IMR-90 (cell line): ENCODE measurements around the gene CSGALNACT2. TPM values are rescaled to one million over a fixed set of nuclear protein-coding genes. Genes with fewer than 3 reads are reported as not detected.

Source experiments
- ATAC-seq: fragments of 200-7000 bp; cut with Tn5 transposase; 2 replicates; pipeline ENCODE4 v1.9.1; 2020; ENCODE audit warnings: low read depth, mild to moderate bottlenecking, moderate library complexity
- BruUV-seq: library from RNA; stranded (reverse); fragments of 400-500 nt; replicated peaks from 2 replicates; lab custom pipeline; 2021; lab: Mats Ljungman, UMichigan
- CTCF ChIA-PET: fragments of 300-600 bp; formaldehyde crosslinking; extraction: SDS; loops from one replicate; lab custom pipeline; 2021; ENCODE audit warnings: antibody characterized with exemption; lab: Yijun Ruan, JAX
- POLR2A ChIA-PET: fragments of 300-600 bp; sonication (Branson Sonifier 250); formaldehyde crosslinking; loops from one replicate; lab custom pipeline; 2022; ENCODE audit warnings: antibody characterized with exemption; ENCODE audit not compliant: unreplicated experiment; lab: Charles Lee
- DNase-seq: peaks from one replicate; pipeline ENCODE4 v3.0.0; 2013
- H2AFZ ChIP-seq: replicated peaks from 2 replicates; pipeline ENCODE3; 2013; ENCODE audit warnings: low read length, mild to moderate bottlenecking; ENCODE audit not compliant: poor library complexity
- H2AK5ac ChIP-seq: 2 replicates; pipeline ENCODE4 v1.6.1; 2013; ENCODE audit warnings: low read depth, low read length, inconsistent platforms
- H2AK9ac ChIP-seq: replicated peaks from 2 replicates; pipeline ENCODE3; 2013; ENCODE audit warnings: mild to moderate bottlenecking, low read depth, low read length, moderate library complexity; ENCODE audit not compliant: poor library complexity
- H2BK120ac ChIP-seq: 2 replicates; pipeline ENCODE4 v1.6.1; 2013; ENCODE audit warnings: low read depth, low read length, inconsistent platforms
- H2BK15ac ChIP-seq: 3 replicates; pipeline ENCODE4 v1.6.1; 2013; ENCODE audit warnings: low read depth, low read length, inconsistent platforms
- H2BK20ac ChIP-seq: 2 replicates; pipeline ENCODE4 v1.6.1; 2013; ENCODE audit warnings: low read depth, mild to moderate bottlenecking, inconsistent platforms, low read length, moderate library complexity
- H2BK5ac ChIP-seq: 2 replicates; pipeline ENCODE4 v1.6.1; 2013; ENCODE audit warnings: mild to moderate bottlenecking, low read depth, low read length, inconsistent platforms; ENCODE audit not compliant: poor library complexity, severe bottlenecking
- H3K14ac ChIP-seq: replicated peaks from 2 replicates; pipeline ENCODE4 v1.6.1; 2013; ENCODE audit warnings: low read depth, low read length, inconsistent platforms
- H3K18ac ChIP-seq: 2 replicates; pipeline ENCODE4 v1.6.1; 2013; ENCODE audit warnings: low read depth, low read length, control low read depth
- H3K23ac ChIP-seq: 2 replicates; pipeline ENCODE4 v1.6.1; 2013; ENCODE audit warnings: low read depth, low read length, inconsistent platforms
- H3K27ac ChIP-seq: 2 replicates; pipeline ENCODE4 v1.5.1; 2013; ENCODE audit warnings: mild to moderate bottlenecking, control low read depth, low read length; ENCODE audit not compliant: insufficient read depth
- H3K27me3 ChIP-seq: 2 replicates; pipeline ENCODE4 v1.6.1; 2013; ENCODE audit warnings: low read length; ENCODE audit not compliant: control insufficient read depth, insufficient read depth
- H3K36me3 ChIP-seq: 2 replicates; pipeline ENCODE4 v1.6.1; 2013; ENCODE audit warnings: low read length, mixed read lengths; ENCODE audit not compliant: control insufficient read depth, insufficient read depth
- H3K4ac ChIP-seq: 2 replicates; pipeline ENCODE4 v1.6.1; 2013; ENCODE audit warnings: low read depth, low read length, inconsistent platforms
- H3K4me1 ChIP-seq: 2 replicates; pipeline ENCODE4 v1.6.1; 2013; ENCODE audit warnings: low read length, mixed read lengths; ENCODE audit not compliant: control insufficient read depth, insufficient read depth
- H3K4me2 ChIP-seq: 2 replicates; pipeline ENCODE4 v1.6.1; 2013; ENCODE audit warnings: low read depth, mild to moderate bottlenecking, control low read depth, low read length, moderate library complexity
- H3K4me3 ChIP-seq: 2 replicates; pipeline ENCODE4 v1.5.1; 2013; ENCODE audit warnings: low read depth, mild to moderate bottlenecking, control low read depth, low read length, moderate library complexity; ENCODE audit not compliant: insufficient read depth
- H3K56ac ChIP-seq: 2 replicates; pipeline ENCODE4 v1.6.1; 2013; ENCODE audit warnings: low read length, inconsistent platforms; ENCODE audit not compliant: insufficient read depth; ENCODE audit errors: extremely low read depth
- H3K79me1 ChIP-seq, 2 experiments: 2 replicates each; pipeline ENCODE4 v1.6.1; 2013; ENCODE audit warnings: low read length in 2 of 2, inconsistent platforms in 1 of 2, low read depth in 1 of 2
- H3K9ac ChIP-seq: 2 replicates; pipeline ENCODE4 v1.6.1; 2013; ENCODE audit warnings: low read depth, low read length, control low read depth
- H3K9me1 ChIP-seq: 2 replicates; pipeline ENCODE4 v1.6.1; 2013; ENCODE audit warnings: low read length, inconsistent platforms; ENCODE audit not compliant: insufficient read depth
- H3K9me3 ChIP-seq: 2 replicates; pipeline ENCODE4 v1.6.1; 2013; ENCODE audit warnings: low read length; ENCODE audit not compliant: control insufficient read depth, insufficient read depth
- H4K20me1 ChIP-seq: 2 replicates; pipeline ENCODE4 v1.6.1; 2013; ENCODE audit warnings: low read length, inconsistent platforms; ENCODE audit not compliant: insufficient read depth
- H4K5ac ChIP-seq: 2 replicates; pipeline ENCODE4 v1.6.1; 2013; ENCODE audit warnings: mild to moderate bottlenecking, low read depth, low read length, control low read depth
- H4K8ac ChIP-seq, 2 experiments: 2 replicates each; pipeline ENCODE4 v1.6.1; 2013; ENCODE audit warnings: low read depth in 2 of 2, low read length in 2 of 2, control low read depth in 1 of 2, inconsistent platforms in 1 of 2
- H4K91ac ChIP-seq: 2 replicates; pipeline ENCODE4 v1.6.1; 2013; ENCODE audit warnings: low read depth, low read length, inconsistent platforms; ENCODE audit not compliant: insufficient read depth
- CEBPB ChIP-seq: IDR thresholded peaks from 2 replicates; pipeline ENCODE4 v1.6.1; 2012; ENCODE audit warnings: low read depth, low read length, improper control_type of control experiment
- CHD1 ChIP-seq: IDR thresholded peaks from 2 replicates; pipeline ENCODE4 v1.6.1; 2012; ENCODE audit warnings: low read depth, low read length, improper control_type of control experiment
- FOS ChIP-seq: fragments of 150-350 bp; IDR thresholded peaks from 2 replicates; pipeline ENCODE4 v1.6.1; 2016; ENCODE audit warnings: low read depth, low read length
- MAFK ChIP-seq: IDR thresholded peaks from 2 replicates; pipeline ENCODE4 v1.6.1; 2012; ENCODE audit warnings: low read depth, low read length, improper control_type of control experiment
- MXI1 ChIP-seq: IDR thresholded peaks from 2 replicates; pipeline ENCODE4 v1.6.1; 2012; ENCODE audit warnings: low read depth, mild to moderate bottlenecking, low read length, moderate library complexity, borderline replicate concordance
- RCOR1 ChIP-seq: IDR thresholded peaks from 2 replicates; pipeline ENCODE4 v1.6.1; 2012; ENCODE audit warnings: mild to moderate bottlenecking, low read length, improper control_type of control experiment; ENCODE audit not compliant: insufficient replicate concordance
- SMC3 ChIP-seq: fragments of 150-350 bp; IDR thresholded peaks from 2 replicates; pipeline ENCODE4 v1.6.1; 2016; ENCODE audit warnings: low read depth, mild to moderate bottlenecking, antibody characterized with exemption, low read length, moderate library complexity
- WGBS, 2 experiments: methylation state at CpG; one replicate each; pipeline versions ENCODE4 v1.1.5 to v1.1.7; 2013; ENCODE audit warnings: missing lambda C conversion rate in 2 of 2; ENCODE audit not compliant: insufficient read length in 1 of 2; ENCODE audit errors: extremely low coverage in 2 of 2; 5-methylcytosine and 5-hydroxymethylcytosine counted together
- dilution Hi-C: fragments of 300-500 bp; cut with HindIII; formaldehyde crosslinking; loops from one replicate; pipeline ENCODE4 v1.14.3; 2018; ENCODE audit warnings: low sequenced_read_pairs; ENCODE audit not compliant: unreplicated experiment
- in situ Hi-C: fragments of 300-500 bp; cut with MboI; formaldehyde crosslinking; loops from 3 replicates; pipeline ENCODE4 v1.14.3; 2019; ENCODE audit warnings: low sequenced_read_pairs, inconsistent platforms, mixed read lengths
- intact Hi-C: fragments of 100-400 bp; cut with micrococcal nuclease; formaldehyde crosslinking; loops from 2 replicates; pipeline ENCODE4 v1.10.0; 2022
- polyA plus RNA-seq, 3 experiments: library from polyadenylated mRNA; depleted of rRNA; stranded (reverse); fragments of >200 nt; gene quantifications; 2 replicates each; pipeline ENCODE4 v1.2.3, GENCODE V29; 2012; ENCODE audit warnings: low replicate concordance in 1 of 3
- total RNA-seq: library from RNA; depleted of rRNA; stranded (reverse); fragments of >200 nt; gene quantifications from 2 replicates; pipeline ENCODE4 v1.2.3, GENCODE V29; 2012
- TF ChIP-seq, protein P1 (sequence below): conservative IDR thresholded peaks from 2 replicates; pipeline ENCODE4 v1.5.1; 2012; ENCODE audit warnings: mild to moderate bottlenecking, low read depth, low read length, improper control_type of control experiment

CSGALNACT2 gene
- total and polyA plus RNA-seq, 2 of the 4 experiments (the other 2 are of a cell fraction), result 6.5 to 13.1 TPM

DNA sequence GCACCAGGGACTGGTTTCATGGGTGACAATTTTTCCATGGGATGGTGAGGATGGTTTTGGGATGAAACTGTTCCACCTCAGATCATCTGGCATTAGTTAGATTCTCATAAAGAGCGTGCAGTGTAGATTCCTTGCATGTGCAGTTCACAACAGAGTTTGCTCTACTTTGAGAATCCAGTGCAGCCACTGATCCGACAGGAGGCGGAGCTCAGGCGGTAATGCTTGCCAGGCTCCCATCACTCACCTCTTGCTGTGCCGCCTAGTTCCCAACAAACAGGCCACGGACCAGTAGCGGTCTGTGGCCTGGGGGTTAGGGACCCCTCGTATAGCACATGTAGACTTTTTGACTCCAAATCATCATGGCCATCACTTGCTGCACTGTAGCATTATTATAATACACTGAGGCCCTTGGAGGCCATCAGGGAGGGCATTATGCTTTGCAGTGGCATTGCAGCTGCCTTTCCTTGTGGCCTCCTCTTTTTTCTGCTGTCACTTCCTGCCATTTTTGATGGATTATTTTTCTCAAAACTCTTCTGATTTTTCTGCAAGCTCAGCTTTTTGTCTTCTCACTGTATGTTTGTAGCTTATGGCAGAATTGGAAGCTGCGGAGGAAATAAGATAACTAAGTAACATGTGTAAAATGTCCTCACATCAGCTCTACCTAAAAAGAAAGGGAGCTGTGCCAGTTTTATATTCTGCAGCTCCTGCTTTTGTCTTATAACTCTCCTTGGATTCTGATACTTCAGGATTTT, 18.5 kb downstream of the CSGALNACT2 start:
- Histone ChIP-seq H3K18ac (no peak overlapping the region), H3K23ac (no peak overlapping the region), H2BK120ac (no peak overlapping the region), H3K27me3 (no peaks in the 10 kb centered on the region), H4K8ac (no peak overlapping the region), H4K20me1 (peaks cover 30% of the 10 kb centered on the region), H3K14ac (no peak overlapping the region), H3K27ac (no peak overlapping the region), H3K4me1 (peaks cover 14% of the 10 kb centered on the region), H2BK20ac (no peak overlapping the region), H3K56ac (no peak overlapping the region), H3K4me2 (no peak overlapping the region), H3K4ac (no peak overlapping the region), H2BK15ac (no peak overlapping the region), H3K9me3 (no peaks in the 10 kb centered on the region), H3K9me1 (peaks cover 9% of the 10 kb centered on the region), H3K9ac (no peak overlapping the region), H3K4me3 (no peak overlapping the region), H4K91ac (no peak overlapping the region), H2AK9ac (no peak overlapping the region), H2BK5ac (no peak overlapping the region), H3K36me3 (peaks cover 4% of the 10 kb centered on the region; the same call in 1 of the 2 replicates), H3K79me1 (peaks cover 21 to 33% of the 10 kb centered on the region in 2 experiments), H4K5ac (no peak overlapping the region), H2AFZ (no peak overlapping the region), H2AK5ac (no peak overlapping the region)
- in situ Hi-C loops, result no loop called here
- dilution Hi-C loops, result no loop called here
- BruUV-seq, result no TSS peak
- ATAC-seq, result no peak
- no peak for TF ChIP-seq RCOR1
- TF ChIP-seq CHD1, result no peak
- TF ChIP-seq, protein P1, sequence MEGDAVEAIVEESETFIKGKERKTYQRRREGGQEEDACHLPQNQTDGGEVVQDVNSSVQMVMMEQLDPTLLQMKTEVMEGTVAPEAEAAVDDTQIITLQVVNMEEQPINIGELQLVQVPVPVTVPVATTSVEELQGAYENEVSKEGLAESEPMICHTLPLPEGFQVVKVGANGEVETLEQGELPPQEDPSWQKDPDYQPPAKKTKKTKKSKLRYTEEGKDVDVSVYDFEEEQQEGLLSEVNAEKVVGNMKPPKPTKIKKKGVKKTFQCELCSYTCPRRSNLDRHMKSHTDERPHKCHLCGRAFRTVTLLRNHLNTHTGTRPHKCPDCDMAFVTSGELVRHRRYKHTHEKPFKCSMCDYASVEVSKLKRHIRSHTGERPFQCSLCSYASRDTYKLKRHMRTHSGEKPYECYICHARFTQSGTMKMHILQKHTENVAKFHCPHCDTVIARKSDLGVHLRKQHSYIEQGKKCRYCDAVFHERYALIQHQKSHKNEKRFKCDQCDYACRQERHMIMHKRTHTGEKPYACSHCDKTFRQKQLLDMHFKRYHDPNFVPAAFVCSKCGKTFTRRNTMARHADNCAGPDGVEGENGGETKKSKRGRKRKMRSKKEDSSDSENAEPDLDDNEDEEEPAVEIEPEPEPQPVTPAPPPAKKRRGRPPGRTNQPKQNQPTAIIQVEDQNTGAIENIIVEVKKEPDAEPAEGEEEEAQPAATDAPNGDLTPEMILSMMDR, result no peak
- no peak for TF ChIP-seq CEBPB
- no peak for TF ChIP-seq FOS
- no peak for TF ChIP-seq SMC3
- no peak for TF ChIP-seq MXI1
- peak; percentile 96 for TF ChIP-seq MAFK
- intact Hi-C loops, result no loop called here
- CTCF ChIA-PET, result no interaction called here
- 83% methylated on average over 3 of the region's 9 CpGs; no CpG with 5 or more reads in 1 of the 2 experiments for WGBS, 2 experiments
- POLR2A ChIA-PET, result no interaction called here
- no peak for DNase-seq
